IMR-90 (cell line): Measurements from ENCODE around the gene TRPM4. TPM values are rescaled to one million over a fixed set of nuclear protein-coding genes. Genes with fewer than 3 reads are reported as not detected.

Experiments used
- ATAC-seq: fragments of 200-7000 bp; cut with Tn5 transposase; 2 replicates; pipeline ENCODE4 v1.9.1; 2020; ENCODE audit warnings: low read depth, mild to moderate bottlenecking, moderate library complexity
- BruUV-seq: library from RNA; stranded (reverse); fragments of 400-500 nt; replicated peaks from 2 replicates; lab custom pipeline; 2021; lab: Mats Ljungman, UMichigan
- CTCF ChIA-PET: fragments of 300-600 bp; formaldehyde crosslinking; extraction: SDS; loops from one replicate; lab custom pipeline; 2021; ENCODE audit warnings: antibody characterized with exemption; lab: Yijun Ruan, JAX
- POLR2A ChIA-PET: fragments of 300-600 bp; sonication (Branson Sonifier 250); formaldehyde crosslinking; loops from one replicate; lab custom pipeline; 2022; ENCODE audit warnings: antibody characterized with exemption; ENCODE audit not compliant: unreplicated experiment; lab: Charles Lee
- DNase-seq: peaks from one replicate; pipeline ENCODE4 v3.0.0; 2013
- H2AFZ ChIP-seq: replicated peaks from 2 replicates; pipeline ENCODE3; 2013; ENCODE audit warnings: low read length, mild to moderate bottlenecking; ENCODE audit not compliant: poor library complexity
- H2AK5ac ChIP-seq: 2 replicates; pipeline ENCODE4 v1.6.1; 2013; ENCODE audit warnings: low read depth, low read length, inconsistent platforms
- H2AK9ac ChIP-seq: replicated peaks from 2 replicates; pipeline ENCODE3; 2013; ENCODE audit warnings: mild to moderate bottlenecking, low read depth, low read length, moderate library complexity; ENCODE audit not compliant: poor library complexity
- H2BK120ac ChIP-seq: 2 replicates; pipeline ENCODE4 v1.6.1; 2013; ENCODE audit warnings: low read depth, low read length, inconsistent platforms
- H2BK15ac ChIP-seq: 3 replicates; pipeline ENCODE4 v1.6.1; 2013; ENCODE audit warnings: low read depth, low read length, inconsistent platforms
- H2BK20ac ChIP-seq: 2 replicates; pipeline ENCODE4 v1.6.1; 2013; ENCODE audit warnings: low read depth, mild to moderate bottlenecking, inconsistent platforms, low read length, moderate library complexity
- H2BK5ac ChIP-seq: 2 replicates; pipeline ENCODE4 v1.6.1; 2013; ENCODE audit warnings: mild to moderate bottlenecking, low read depth, low read length, inconsistent platforms; ENCODE audit not compliant: poor library complexity, severe bottlenecking
- H3K14ac ChIP-seq: replicated peaks from 2 replicates; pipeline ENCODE4 v1.6.1; 2013; ENCODE audit warnings: low read depth, low read length, inconsistent platforms
- H3K18ac ChIP-seq: 2 replicates; pipeline ENCODE4 v1.6.1; 2013; ENCODE audit warnings: low read depth, low read length, control low read depth
- H3K23ac ChIP-seq: 2 replicates; pipeline ENCODE4 v1.6.1; 2013; ENCODE audit warnings: low read depth, low read length, inconsistent platforms
- H3K27ac ChIP-seq: 2 replicates; pipeline ENCODE4 v1.5.1; 2013; ENCODE audit warnings: mild to moderate bottlenecking, control low read depth, low read length; ENCODE audit not compliant: insufficient read depth
- H3K27me3 ChIP-seq: 2 replicates; pipeline ENCODE4 v1.6.1; 2013; ENCODE audit warnings: low read length; ENCODE audit not compliant: control insufficient read depth, insufficient read depth
- H3K36me3 ChIP-seq: 2 replicates; pipeline ENCODE4 v1.6.1; 2013; ENCODE audit warnings: low read length, mixed read lengths; ENCODE audit not compliant: control insufficient read depth, insufficient read depth
- H3K4ac ChIP-seq: 2 replicates; pipeline ENCODE4 v1.6.1; 2013; ENCODE audit warnings: low read depth, low read length, inconsistent platforms
- H3K4me1 ChIP-seq: 2 replicates; pipeline ENCODE4 v1.6.1; 2013; ENCODE audit warnings: low read length, mixed read lengths; ENCODE audit not compliant: control insufficient read depth, insufficient read depth
- H3K4me2 ChIP-seq: 2 replicates; pipeline ENCODE4 v1.6.1; 2013; ENCODE audit warnings: low read depth, mild to moderate bottlenecking, control low read depth, low read length, moderate library complexity
- H3K4me3 ChIP-seq: 2 replicates; pipeline ENCODE4 v1.5.1; 2013; ENCODE audit warnings: low read depth, mild to moderate bottlenecking, control low read depth, low read length, moderate library complexity; ENCODE audit not compliant: insufficient read depth
- H3K56ac ChIP-seq: 2 replicates; pipeline ENCODE4 v1.6.1; 2013; ENCODE audit warnings: low read length, inconsistent platforms; ENCODE audit not compliant: insufficient read depth; ENCODE audit errors: extremely low read depth
- H3K79me1 ChIP-seq, 2 experiments: 2 replicates each; pipeline ENCODE4 v1.6.1; 2013; ENCODE audit warnings: low read length in 2 of 2, inconsistent platforms in 1 of 2, low read depth in 1 of 2
- H3K9ac ChIP-seq: 2 replicates; pipeline ENCODE4 v1.6.1; 2013; ENCODE audit warnings: low read depth, low read length, control low read depth
- H3K9me1 ChIP-seq: 2 replicates; pipeline ENCODE4 v1.6.1; 2013; ENCODE audit warnings: low read length, inconsistent platforms; ENCODE audit not compliant: insufficient read depth
- H3K9me3 ChIP-seq: 2 replicates; pipeline ENCODE4 v1.6.1; 2013; ENCODE audit warnings: low read length; ENCODE audit not compliant: control insufficient read depth, insufficient read depth
- H4K20me1 ChIP-seq: 2 replicates; pipeline ENCODE4 v1.6.1; 2013; ENCODE audit warnings: low read length, inconsistent platforms; ENCODE audit not compliant: insufficient read depth
- H4K5ac ChIP-seq: 2 replicates; pipeline ENCODE4 v1.6.1; 2013; ENCODE audit warnings: mild to moderate bottlenecking, low read depth, low read length, control low read depth
- H4K8ac ChIP-seq, 2 experiments: 2 replicates each; pipeline ENCODE4 v1.6.1; 2013; ENCODE audit warnings: low read depth in 2 of 2, low read length in 2 of 2, control low read depth in 1 of 2, inconsistent platforms in 1 of 2
- H4K91ac ChIP-seq: 2 replicates; pipeline ENCODE4 v1.6.1; 2013; ENCODE audit warnings: low read depth, low read length, inconsistent platforms; ENCODE audit not compliant: insufficient read depth
- CEBPB ChIP-seq: IDR thresholded peaks from 2 replicates; pipeline ENCODE4 v1.6.1; 2012; ENCODE audit warnings: low read depth, low read length, improper control_type of control experiment
- ELK1 ChIP-seq: fragments of 150-350 bp; IDR thresholded peaks from 2 replicates; pipeline ENCODE4 v1.6.1; 2016; ENCODE audit warnings: low read depth, mild to moderate bottlenecking, low read length, moderate library complexity, borderline replicate concordance
- MAZ ChIP-seq: IDR thresholded peaks from 2 replicates; pipeline ENCODE4 v1.6.1; 2012; ENCODE audit warnings: low read depth, mild to moderate bottlenecking, low read length, improper control_type of control experiment, moderate library complexity, borderline replicate concordance
- NFE2L2 ChIP-seq: fragments of 150-350 bp; IDR thresholded peaks from 2 replicates; pipeline ENCODE4 v1.6.1; 2016; ENCODE audit warnings: low read depth, mild to moderate bottlenecking, low read length
- RCOR1 ChIP-seq: IDR thresholded peaks from 2 replicates; pipeline ENCODE4 v1.6.1; 2012; ENCODE audit warnings: mild to moderate bottlenecking, low read length, improper control_type of control experiment; ENCODE audit not compliant: insufficient replicate concordance
- RFX5 ChIP-seq: IDR thresholded peaks from 2 replicates; pipeline ENCODE4 v1.8.0; 2012; ENCODE audit warnings: low read depth, mild to moderate bottlenecking, low read length, moderate library complexity
- WGBS, 2 experiments: methylation state at CpG; one replicate each; pipeline versions ENCODE4 v1.1.5 to v1.1.7; 2013; ENCODE audit warnings: missing lambda C conversion rate in 2 of 2; ENCODE audit not compliant: insufficient read length in 1 of 2; ENCODE audit errors: extremely low coverage in 2 of 2; 5-methylcytosine and 5-hydroxymethylcytosine counted together
- dilution Hi-C: fragments of 300-500 bp; cut with HindIII; formaldehyde crosslinking; loops from one replicate; pipeline ENCODE4 v1.14.3; 2018; ENCODE audit warnings: low sequenced_read_pairs; ENCODE audit not compliant: unreplicated experiment
- in situ Hi-C: fragments of 300-500 bp; cut with MboI; formaldehyde crosslinking; loops from 3 replicates; pipeline ENCODE4 v1.14.3; 2019; ENCODE audit warnings: low sequenced_read_pairs, inconsistent platforms, mixed read lengths
- intact Hi-C: fragments of 100-400 bp; cut with micrococcal nuclease; formaldehyde crosslinking; loops from 2 replicates; pipeline ENCODE4 v1.10.0; 2022
- polyA plus RNA-seq, 3 experiments: library from polyadenylated mRNA; depleted of rRNA; stranded (reverse); fragments of >200 nt; gene quantifications; 2 replicates each; pipeline ENCODE4 v1.2.3, GENCODE V29; 2012; ENCODE audit warnings: low replicate concordance in 1 of 3
- total RNA-seq: library from RNA; depleted of rRNA; stranded (reverse); fragments of >200 nt; gene quantifications from 2 replicates; pipeline ENCODE4 v1.2.3, GENCODE V29; 2012

The TRPM4 gene
- total and polyA plus RNA-seq, 2 of the 4 experiments (the other 2 are of a cell fraction): 2.2 to 19.7 TPM

- Histone ChIP-seq H3K4me2 (no peak overlapping the region), H2AK9ac (peak overlapping the region; percentile 37), H2BK120ac (no peak overlapping the region), H3K79me1 (0 out of 4 replicates have a peak, but pooled peaks cover 0 to 7% of the 10 kb centered on the region in 2 experiments), H3K56ac (no peak overlapping the region), H3K4me3 (no peak overlapping the region), H3K4me1 (peaks cover 12% of the 10 kb centered on the region), H4K20me1 (no peaks in the 10 kb centered on the region), H3K27me3 (no peaks in the 10 kb centered on the region), H2BK5ac (no peak overlapping the region), H2AFZ (no peak overlapping the region), H3K36me3 (no peaks in the 10 kb centered on the region), H3K4ac (no peak overlapping the region), H2BK15ac (no peak overlapping the region), H4K91ac (no peak overlapping the region), H2AK5ac (no peak overlapping the region), H3K9me1 (no peaks in the 10 kb centered on the region), H2BK20ac (no peak overlapping the region), H3K9me3 (no peaks in the 10 kb centered on the region), H4K5ac (no peak overlapping the region), H3K23ac (no peak overlapping the region; the same call in 1 of the 2 replicates), H4K8ac (no peak overlapping the region), H3K14ac (no peak overlapping the region), H3K18ac (no peak overlapping the region), H3K27ac (no peak overlapping the region), H3K9ac (no peak overlapping the region)
- no peak for TF ChIP-seq CEBPB
- TF ChIP-seq NFE2L2: no peak
- no peak for TF ChIP-seq RFX5
- TF ChIP-seq RCOR1: no peak
- no peak for TF ChIP-seq MAZ
- TF ChIP-seq ELK1: no peak
- in situ Hi-C loops: no loop called here
- DNase-seq: no peak
- BruUV-seq: no TSS peak
- ATAC-seq: no peak
- intact Hi-C loops: no loop called here
- POLR2A ChIA-PET: no interaction called here
- WGBS, 2 experiments: 100% methylated on average over 2 of the region's 11 CpGs; no CpG with 5 or more reads in 1 of the 2 experiments
- CTCF ChIA-PET: interaction anchor here (2.0 kb wide), 1 partner anchor 50 kb away, joined by 6 read pairs; no protein-coding TSS in a partner anchor
- dilution Hi-C loops: no loop called here
Observed at GRCh38 chr19:49148044-49148682, 9.4 kb upstream of the TRPM4 start.
